ENCODE data around the gene MAN1A1.

DNA sequence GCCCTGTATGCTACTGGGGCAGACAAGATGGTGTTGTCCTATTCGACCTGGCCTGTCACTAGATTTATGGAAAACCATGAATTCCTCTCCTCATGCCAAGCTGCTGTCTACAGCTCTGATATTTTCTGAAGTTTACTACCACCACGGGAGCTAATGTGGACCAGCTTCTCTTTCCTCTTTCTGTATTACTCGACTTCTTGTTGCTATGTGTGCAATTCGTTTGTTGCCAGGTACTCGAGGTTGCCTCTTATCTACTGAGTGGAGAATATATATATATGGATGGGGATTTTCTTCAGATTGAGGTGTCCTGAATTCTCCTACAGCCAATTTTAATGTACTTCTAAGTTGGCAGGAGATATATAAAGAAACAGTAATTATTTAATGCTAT, 34.7 kb downstream of the MAN1A1 start:
- TF ChIP-seq, protein P1, sequence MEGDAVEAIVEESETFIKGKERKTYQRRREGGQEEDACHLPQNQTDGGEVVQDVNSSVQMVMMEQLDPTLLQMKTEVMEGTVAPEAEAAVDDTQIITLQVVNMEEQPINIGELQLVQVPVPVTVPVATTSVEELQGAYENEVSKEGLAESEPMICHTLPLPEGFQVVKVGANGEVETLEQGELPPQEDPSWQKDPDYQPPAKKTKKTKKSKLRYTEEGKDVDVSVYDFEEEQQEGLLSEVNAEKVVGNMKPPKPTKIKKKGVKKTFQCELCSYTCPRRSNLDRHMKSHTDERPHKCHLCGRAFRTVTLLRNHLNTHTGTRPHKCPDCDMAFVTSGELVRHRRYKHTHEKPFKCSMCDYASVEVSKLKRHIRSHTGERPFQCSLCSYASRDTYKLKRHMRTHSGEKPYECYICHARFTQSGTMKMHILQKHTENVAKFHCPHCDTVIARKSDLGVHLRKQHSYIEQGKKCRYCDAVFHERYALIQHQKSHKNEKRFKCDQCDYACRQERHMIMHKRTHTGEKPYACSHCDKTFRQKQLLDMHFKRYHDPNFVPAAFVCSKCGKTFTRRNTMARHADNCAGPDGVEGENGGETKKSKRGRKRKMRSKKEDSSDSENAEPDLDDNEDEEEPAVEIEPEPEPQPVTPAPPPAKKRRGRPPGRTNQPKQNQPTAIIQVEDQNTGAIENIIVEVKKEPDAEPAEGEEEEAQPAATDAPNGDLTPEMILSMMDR (IDR thresholded peaks at IDR 0.05) = no peak
- no peak for TF ChIP-seq POLR2A (IDR thresholded peaks at IDR 0.05)

Data from uterus (tissue), 2 donors.